Astrocyte (in vitro differentiated cells and primary cell): Measurements from ENCODE around the gene EPS15.

Experiments used
- CTCF ChIP-seq: IDR thresholded peaks from 2 replicates; pipeline ENCODE4 v1.5.1; 2011; ENCODE audit warnings: low read depth, mild to moderate bottlenecking, inconsistent platforms, low read length, moderate library complexity; ENCODE audit not compliant: insufficient read depth
- EZH2 ChIP-seq: IDR thresholded peaks from 2 replicates; pipeline ENCODE4 v1.6.1; 2012; ENCODE audit warnings: mild to moderate bottlenecking, low read length, inconsistent platforms; ENCODE audit not compliant: insufficient read depth

- no peak for TF ChIP-seq CTCF
- no peak for TF ChIP-seq EZH2
Measured at GRCh38 chr1:51415963-51416362, 103.1 kb downstream of the EPS15 start.
